ENCODE results near the gene ORC3. TPM values are rescaled to one million over a fixed set of nuclear protein-coding genes. Genes with fewer than 3 reads are reported as not detected.

The ORC3 gene
- total RNA-seq, 1 experiment from 2014 or later, result 52.9 TPM

DNA sequence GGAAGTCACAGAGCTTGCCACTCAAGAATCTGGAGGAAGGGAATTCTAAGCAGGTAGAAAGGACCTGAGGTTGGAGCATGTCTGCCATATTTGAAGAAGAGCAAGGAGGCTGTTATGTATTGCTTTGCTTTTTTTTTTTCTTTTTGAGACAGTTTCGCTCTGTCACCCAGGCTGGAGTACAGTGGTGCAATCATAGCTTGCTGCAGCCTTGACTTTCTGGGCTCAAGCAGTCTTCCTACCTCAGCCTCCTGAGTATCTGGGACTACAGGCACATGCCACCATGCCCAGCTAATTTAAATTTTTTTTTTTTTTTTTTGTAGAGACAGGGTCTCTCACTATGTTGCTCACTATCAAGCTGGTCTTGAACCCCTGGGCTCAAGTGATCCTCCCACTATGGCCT, 40.8 kb downstream of the ORC3 start:
- Histone ChIP-seq H2BK15ac (ENCODE audit: low read depth, low read length) (no peak overlapping the region), H2AK5ac (ENCODE audit: insufficient read length, low read length) (no peak overlapping the region), H3K27me3 (ENCODE audit: insufficient read depth, low read length) (no peaks in the 10 kb centered on the region; the same call in 1 of the 2 replicates), H3K56ac (ENCODE audit: insufficient read length, low read depth, low read length) (no peak overlapping the region), H2BK20ac (ENCODE audit: low read depth, low read length, poor library complexity, severe bottlenecking) (no peak overlapping the region), H4K91ac (ENCODE audit: insufficient read length, low read depth, low read length) (no peak overlapping the region), H3K79me1 (ENCODE audit: insufficient read depth, low read depth, low read length, poor library complexity, severe bottlenecking) (no peaks in the 10 kb centered on the region), H3T11ph (ENCODE audit: low read length) (no peak overlapping the region), H3K4ac (ENCODE audit: low read depth, low read length) (no peak overlapping the region), H3K27ac (ENCODE audit: insufficient read length, low read depth, low read length) (no peak overlapping the region), H2AFZ (ENCODE audit: low read length) (no peak overlapping the region), H3K4me2 (ENCODE audit: insufficient read depth, insufficient read length, low read length) (no peak overlapping the region), H2BK12ac (ENCODE audit: insufficient read length, low read depth, low read length) (no peak overlapping the region), H3K23ac (ENCODE audit: insufficient read length, low read depth, low read length) (no peak overlapping the region), H4K8ac (replicated peaks; ENCODE audit: insufficient read length, low read depth, low read length) (no peak overlapping the region), H3K18ac (ENCODE audit: insufficient read length, low read depth, low read length) (no peak overlapping the region), H3K14ac (ENCODE audit: insufficient read depth, low read length) (no peak overlapping the region), H3K9me3 (ENCODE audit: control insufficient read depth, low read depth, low read length) (no peaks in the 10 kb centered on the region), H3K9ac (ENCODE audit: extremely low read depth, insufficient read length, low read length) (no peak overlapping the region), H2BK120ac (ENCODE audit: low read depth, low read length, poor library complexity, severe bottlenecking) (no peak overlapping the region), H3K4me1 (ENCODE audit: insufficient read depth, low read length) (no peaks in the 10 kb centered on the region), H3K23me2 (ENCODE audit: insufficient read length, low read depth, low read length, poor library complexity, severe bottlenecking) (no peaks in the 10 kb centered on the region), H4K20me1 (ENCODE audit: control insufficient read depth, insufficient read depth, insufficient read length) (no peaks in the 10 kb centered on the region), H3K79me2 (ENCODE audit: insufficient read depth, low read length) (no peaks in the 10 kb centered on the region), H4K5ac (ENCODE audit: insufficient read length, low read depth, low read length) (no peak overlapping the region), H2BK5ac (ENCODE audit: insufficient read length, low read length) (no peak overlapping the region)
- Mint-ChIP-seq H3K4me1 (peaks cover 7 to 13% of the 10 kb centered on the region in 2 experiments; a peak in 3 of 4 replicates), H3K27ac (no peak overlapping the region; a peak in 2 of 7 replicates), H3K4me3 (no peak overlapping the region), H3K36me3 (ENCODE audit: insufficient read depth in 1 of 3, low read depth in 3 of 3) (peaks cover 7 to 43% (median 26%) of the 10 kb centered on the region in 3 experiments; a peak in 6 of 7 replicates), H3K27me3 (ENCODE audit: low read depth) (no peaks in the 10 kb centered on the region), H3K9me3 (no peaks in the 10 kb centered on the region)
- no CpG with 5 or more reads among the region's 1 CpG for WGBS (ENCODE audit: extremely low coverage, insufficient read length, low lambda C conversion rate)
- TF ChIP-seq, protein P1, sequence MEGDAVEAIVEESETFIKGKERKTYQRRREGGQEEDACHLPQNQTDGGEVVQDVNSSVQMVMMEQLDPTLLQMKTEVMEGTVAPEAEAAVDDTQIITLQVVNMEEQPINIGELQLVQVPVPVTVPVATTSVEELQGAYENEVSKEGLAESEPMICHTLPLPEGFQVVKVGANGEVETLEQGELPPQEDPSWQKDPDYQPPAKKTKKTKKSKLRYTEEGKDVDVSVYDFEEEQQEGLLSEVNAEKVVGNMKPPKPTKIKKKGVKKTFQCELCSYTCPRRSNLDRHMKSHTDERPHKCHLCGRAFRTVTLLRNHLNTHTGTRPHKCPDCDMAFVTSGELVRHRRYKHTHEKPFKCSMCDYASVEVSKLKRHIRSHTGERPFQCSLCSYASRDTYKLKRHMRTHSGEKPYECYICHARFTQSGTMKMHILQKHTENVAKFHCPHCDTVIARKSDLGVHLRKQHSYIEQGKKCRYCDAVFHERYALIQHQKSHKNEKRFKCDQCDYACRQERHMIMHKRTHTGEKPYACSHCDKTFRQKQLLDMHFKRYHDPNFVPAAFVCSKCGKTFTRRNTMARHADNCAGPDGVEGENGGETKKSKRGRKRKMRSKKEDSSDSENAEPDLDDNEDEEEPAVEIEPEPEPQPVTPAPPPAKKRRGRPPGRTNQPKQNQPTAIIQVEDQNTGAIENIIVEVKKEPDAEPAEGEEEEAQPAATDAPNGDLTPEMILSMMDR (conservative IDR thresholded peaks at IDR 0.05), result no peak
- no peak for DNase-seq
